MM.1S (cell line): ENCODE results near the gene DENND2A.
"Not testable (repeated sequence)": the region's sequence is repeated elsewhere in the genome, so short reads cannot be mapped to it uniquely, and the experiment has no call there.

ENCODE experiments used
- DNase-seq: peaks from one replicate; pipeline ENCODE4 v3.0.0-alpha.2; 2015
- H2AFZ ChIP-seq: fragments of 300-600 bp; sonication (generic); 2 replicates; pipeline ENCODE4 v1.6.0; 2016; ENCODE audit warnings: antibody characterized with exemption, low read length
- H3F3A ChIP-seq: fragments of 300-600 bp; sonication (generic); 2 replicates; pipeline ENCODE4 v1.6.1; 2016; ENCODE audit warnings: mild to moderate bottlenecking, antibody characterized with exemption, low read length, moderate library complexity, mixed read lengths; ENCODE audit not compliant: insufficient read depth
- H3K27ac ChIP-seq: fragments of 300-600 bp; sonication (generic); 2 replicates; pipeline ENCODE4 v1.5.1; 2016; ENCODE audit warnings: mild to moderate bottlenecking, low read length
- H3K27me3 ChIP-seq: fragments of 300-600 bp; sonication (generic); replicated peaks from 2 replicates; pipeline ENCODE4 v1.6.0; 2016; ENCODE audit warnings: low read length; ENCODE audit not compliant: insufficient read depth
- H3K36me3 ChIP-seq: fragments of 300-600 bp; sonication (generic); replicated peaks from 2 replicates; pipeline ENCODE4 v1.6.1; 2016; ENCODE audit warnings: mild to moderate bottlenecking, low read length, mixed read lengths; ENCODE audit not compliant: insufficient read depth
- H3K4me1 ChIP-seq: fragments of 300-600 bp; sonication (generic); 2 replicates; pipeline ENCODE4 v1.6.1; 2016; ENCODE audit warnings: low read length, mixed read lengths
- H3K4me2 ChIP-seq: fragments of 300-600 bp; sonication (generic); 2 replicates; pipeline ENCODE4 v1.6.0; 2016; ENCODE audit warnings: low read depth, low read length
- H3K4me3 ChIP-seq: fragments of 300-600 bp; sonication (generic); 2 replicates; pipeline ENCODE4 v1.5.1; 2016; ENCODE audit warnings: low read length, mixed read lengths
- H3K79me2 ChIP-seq: fragments of 300-600 bp; sonication (generic); 2 replicates; pipeline ENCODE4 v1.6.1; 2016; ENCODE audit warnings: mixed run types, low read length, mixed read lengths
- H3K9ac ChIP-seq: fragments of 300-600 bp; sonication (generic); 2 replicates; pipeline ENCODE4 v1.6.1; 2016; ENCODE audit warnings: low read length, mixed read lengths
- H3K9me2 ChIP-seq: fragments of 300-600 bp; sonication (generic); replicated peaks from 2 replicates; pipeline ENCODE4 v1.6.1; 2016; ENCODE audit warnings: mild to moderate bottlenecking, low read length, mixed read lengths; ENCODE audit not compliant: insufficient read depth
- H3K9me3 ChIP-seq: fragments of 300-600 bp; sonication (generic); replicated peaks from 2 replicates; pipeline ENCODE4 v1.6.1; 2016; ENCODE audit warnings: mild to moderate bottlenecking, low read length, mixed read lengths; ENCODE audit not compliant: insufficient read depth
- H4K20me1 ChIP-seq: fragments of 300-600 bp; sonication (generic); 2 replicates; pipeline ENCODE4 v1.6.1; 2016; ENCODE audit warnings: mild to moderate bottlenecking, low read length, moderate library complexity, mixed read lengths; ENCODE audit not compliant: insufficient read depth
- EZH2 ChIP-seq: fragments of 300-600 bp; sonication (generic); optimal IDR thresholded peaks from 2 replicates; pipeline ENCODE3; 2017; ENCODE audit warnings: low read depth, mild to moderate bottlenecking, antibody characterized with exemption, low read length, mixed read lengths
- EZH2phosphoT487 ChIP-seq: fragments of 300-600 bp; sonication (generic); IDR thresholded peaks from 2 replicates; pipeline ENCODE4 v1.6.1; 2018; ENCODE audit warnings: antibody characterized with exemption, low read length
- TF ChIP-seq, protein P1 (sequence below): fragments of 300-600 bp; sonication (generic); IDR thresholded peaks from 2 replicates; pipeline ENCODE4 v1.5.1; 2016; ENCODE audit warnings: antibody characterized with exemption, low read length, mixed read lengths

Gene DENND2A

DNA sequence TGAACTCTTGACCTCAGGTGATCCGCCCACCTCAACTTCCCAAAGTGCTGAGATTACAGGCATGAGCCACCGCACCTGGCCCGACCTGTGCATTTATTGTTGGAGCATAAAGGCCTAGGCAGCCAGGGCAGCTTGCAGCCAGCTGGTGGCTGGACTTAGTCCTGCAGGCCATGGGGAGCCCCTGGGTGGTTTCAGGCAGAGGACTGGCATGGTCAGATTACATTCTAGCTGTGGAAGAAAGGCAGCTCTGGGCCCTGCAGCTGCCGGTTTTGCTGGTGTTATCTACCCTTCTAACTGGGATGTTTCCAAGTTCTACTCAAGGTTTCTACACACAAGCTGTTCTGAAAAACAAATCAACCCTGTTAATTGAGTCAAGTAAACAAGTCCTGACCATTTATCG is 138.6 kb downstream of the DENND2A start:
- Histone ChIP-seq H3K4me3 (no peak overlapping the region), H4K20me1 (no peaks in the 10 kb centered on the region), H3K9ac (no peak overlapping the region), H3K79me2 (no peaks in the 10 kb centered on the region), H3K9me2 (no peaks in the 10 kb centered on the region), H3K27ac (no peak overlapping the region), H3K9me3 (no peaks in the 10 kb centered on the region), H3K27me3 (no peaks in the 10 kb centered on the region), H3F3A (no peaks in the 10 kb centered on the region), H3K4me1 (peaks cover 9% of the 10 kb centered on the region), H3K4me2 (no peak overlapping the region), H2AFZ (no peak overlapping the region), H3K36me3 (no peaks in the 10 kb centered on the region)
- TF ChIP-seq EZH2phosphoT487, result no peak
- no peak for TF ChIP-seq EZH2
- TF ChIP-seq, protein P1, sequence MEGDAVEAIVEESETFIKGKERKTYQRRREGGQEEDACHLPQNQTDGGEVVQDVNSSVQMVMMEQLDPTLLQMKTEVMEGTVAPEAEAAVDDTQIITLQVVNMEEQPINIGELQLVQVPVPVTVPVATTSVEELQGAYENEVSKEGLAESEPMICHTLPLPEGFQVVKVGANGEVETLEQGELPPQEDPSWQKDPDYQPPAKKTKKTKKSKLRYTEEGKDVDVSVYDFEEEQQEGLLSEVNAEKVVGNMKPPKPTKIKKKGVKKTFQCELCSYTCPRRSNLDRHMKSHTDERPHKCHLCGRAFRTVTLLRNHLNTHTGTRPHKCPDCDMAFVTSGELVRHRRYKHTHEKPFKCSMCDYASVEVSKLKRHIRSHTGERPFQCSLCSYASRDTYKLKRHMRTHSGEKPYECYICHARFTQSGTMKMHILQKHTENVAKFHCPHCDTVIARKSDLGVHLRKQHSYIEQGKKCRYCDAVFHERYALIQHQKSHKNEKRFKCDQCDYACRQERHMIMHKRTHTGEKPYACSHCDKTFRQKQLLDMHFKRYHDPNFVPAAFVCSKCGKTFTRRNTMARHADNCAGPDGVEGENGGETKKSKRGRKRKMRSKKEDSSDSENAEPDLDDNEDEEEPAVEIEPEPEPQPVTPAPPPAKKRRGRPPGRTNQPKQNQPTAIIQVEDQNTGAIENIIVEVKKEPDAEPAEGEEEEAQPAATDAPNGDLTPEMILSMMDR, result no peak
- no peak for DNase-seq

DNA sequence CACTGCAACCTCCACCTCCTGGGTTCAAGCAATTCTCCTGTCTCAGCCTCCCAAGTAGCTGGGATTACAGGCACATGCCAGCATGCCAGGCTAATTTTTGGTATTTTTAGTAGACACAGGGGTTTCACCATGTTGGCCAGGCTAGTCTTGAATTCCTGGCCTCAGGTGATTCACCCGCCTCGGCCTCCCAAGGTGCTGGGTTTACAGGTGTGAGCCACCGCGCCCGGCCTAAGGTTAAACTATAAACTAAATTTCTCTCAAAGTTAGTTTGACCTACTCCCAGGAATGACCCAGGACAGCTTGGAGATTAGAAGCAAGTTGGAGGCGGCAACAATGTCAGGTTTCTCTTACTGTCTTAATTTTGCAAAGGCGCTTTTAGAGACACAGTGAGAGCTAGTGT is 142.8 kb downstream of the DENND2A start:
- not testable (repeated sequence) for H3K9ac ChIP-seq, H3K36me3 ChIP-seq, H3K79me2 ChIP-seq, H3F3A ChIP-seq, H3K4me2 ChIP-seq, H3K9me2 ChIP-seq, DNase-seq, H2AFZ ChIP-seq, H3K4me1 ChIP-seq, H3K27me3 ChIP-seq, H3K4me3 ChIP-seq, H4K20me1 ChIP-seq, H3K27ac ChIP-seq, H3K9me3 ChIP-seq

DNA sequence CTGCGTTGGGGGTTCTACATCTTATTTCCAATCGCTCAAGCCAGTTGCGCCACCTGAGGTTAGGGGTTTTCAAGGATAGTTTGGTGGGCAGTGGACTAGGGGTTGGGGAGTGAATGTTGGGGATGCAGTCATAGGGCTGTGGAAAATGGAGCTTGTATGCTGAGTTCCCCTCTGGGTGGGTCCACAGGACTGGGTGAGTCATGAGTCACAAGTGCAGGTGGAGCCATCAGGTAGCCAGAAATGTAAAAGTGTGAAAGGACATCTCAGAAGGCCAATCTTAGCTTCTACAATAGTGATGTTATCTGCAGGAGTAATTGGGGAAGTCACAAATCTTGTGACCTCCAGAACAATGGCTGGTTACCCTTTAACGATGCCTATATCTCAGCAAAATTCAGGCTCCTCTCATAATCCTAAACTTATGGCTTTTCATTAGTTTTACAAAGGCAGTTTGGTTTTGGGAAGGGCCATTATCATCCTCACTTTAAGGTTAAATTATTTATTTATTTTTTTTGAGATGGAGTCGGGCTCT is 143.3 kb downstream of the DENND2A start:
- TF ChIP-seq EZH2 (no peak), EZH2phosphoT487 (no peak)
- TF ChIP-seq, protein P1, result no peak

DNA sequence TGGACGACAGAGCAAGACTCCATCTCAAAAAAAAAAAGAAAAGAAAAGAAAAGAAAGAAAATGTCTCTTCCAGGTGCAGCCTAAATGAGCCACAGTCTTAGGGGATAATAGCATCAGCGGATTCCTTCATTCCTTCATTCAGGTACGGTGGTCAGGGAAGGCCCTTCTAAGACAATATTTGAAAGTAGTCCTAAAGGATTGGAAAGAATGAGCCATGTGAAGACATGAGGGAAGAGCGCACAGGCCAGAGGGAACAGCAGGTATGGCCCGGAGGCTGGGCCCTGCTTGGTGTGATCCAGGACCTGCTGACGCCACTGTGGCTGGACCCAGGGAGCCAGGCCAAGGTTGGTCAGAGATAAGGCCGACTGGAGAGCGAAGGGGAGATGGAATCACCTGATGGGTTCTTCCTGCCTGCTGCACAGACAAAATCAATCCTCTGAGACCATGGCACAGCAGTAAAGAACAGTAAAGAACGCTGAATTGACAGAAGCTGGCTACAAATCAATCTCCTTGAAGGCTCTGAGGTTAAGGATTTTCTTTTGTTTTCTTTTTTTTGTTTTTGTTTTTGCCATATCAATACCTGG is 145.0 kb downstream of the DENND2A start:
- TF ChIP-seq, protein P1, result no peak
- TF ChIP-seq EZH2, result no peak
- H3F3A ChIP-seq, result no peaks in the 10 kb centered on the region
- H3K9ac ChIP-seq, result no peak overlapping the region
- no peak overlapping the region for H3K27ac ChIP-seq
- DNase-seq, result no peak
- H4K20me1 ChIP-seq, result no peaks in the 10 kb centered on the region
- H3K27me3 ChIP-seq, result no peaks in the 10 kb centered on the region
- H3K36me3 ChIP-seq, result no peaks in the 10 kb centered on the region
- H2AFZ ChIP-seq, result no peak overlapping the region
- H3K9me2 ChIP-seq, result no peaks in the 10 kb centered on the region
- H3K79me2 ChIP-seq, result no peaks in the 10 kb centered on the region
- H3K4me1 ChIP-seq, result no peaks in the 10 kb centered on the region
- no peak overlapping the region for H3K4me3 ChIP-seq
- no peak overlapping the region for H3K4me2 ChIP-seq
- no peaks in the 10 kb centered on the region for H3K9me3 ChIP-seq

More for the DNA sequence above, 143.3 kb downstream of the DENND2A start:
- Histone ChIP-seq H3K9ac (no peak overlapping the region), H3K9me2 (no peaks in the 10 kb centered on the region), H3K79me2 (no peaks in the 10 kb centered on the region), H3K4me2 (no peak overlapping the region), H3K36me3 (no peaks in the 10 kb centered on the region), H2AFZ (no peak overlapping the region), H3F3A (no peaks in the 10 kb centered on the region), H4K20me1 (no peaks in the 10 kb centered on the region), H3K4me3 (no peak overlapping the region), H3K27me3 (no peaks in the 10 kb centered on the region), H3K4me1 (no peaks in the 10 kb centered on the region), H3K27ac (no peak overlapping the region), H3K9me3 (no peaks in the 10 kb centered on the region)
- DNase-seq, result no peak
